GM06990 (cell line): ENCODE data around the gene MON1B.
A peak's percentile ranks its signal among the peaks of the same experiment; 100 is the strongest.

Experiments used
- DNase-seq: peaks from one replicate; pipeline ENCODE4 v3.0.0-alpha.2; 2011; ENCODE audit not compliant: insufficient read length; ENCODE audit errors: extremely low read depth
- H3K27me3 ChIP-seq: replicated peaks from 2 replicates; pipeline ENCODE4 v1.6.0; 2011; ENCODE audit warnings: low read length; ENCODE audit not compliant: control insufficient read depth, insufficient read depth
- H3K36me3 ChIP-seq: 2 replicates; pipeline ENCODE4 v1.5.1; 2011; ENCODE audit warnings: low read length; ENCODE audit not compliant: control insufficient read depth, insufficient read depth
- H3K4me3 ChIP-seq: replicated peaks from 2 replicates; pipeline ENCODE4 v1.5.1; 2011; ENCODE audit warnings: low read depth, mild to moderate bottlenecking, control low read depth, low read length
- TF ChIP-seq, protein P1 (sequence below): IDR thresholded peaks from 2 replicates; pipeline ENCODE4 v1.5.1; 2011; ENCODE audit warnings: low read length, control low read depth, mild to moderate bottlenecking, inconsistent platforms; ENCODE audit not compliant: insufficient read depth, poor library complexity, severe bottlenecking

Gene MON1B

DNA sequence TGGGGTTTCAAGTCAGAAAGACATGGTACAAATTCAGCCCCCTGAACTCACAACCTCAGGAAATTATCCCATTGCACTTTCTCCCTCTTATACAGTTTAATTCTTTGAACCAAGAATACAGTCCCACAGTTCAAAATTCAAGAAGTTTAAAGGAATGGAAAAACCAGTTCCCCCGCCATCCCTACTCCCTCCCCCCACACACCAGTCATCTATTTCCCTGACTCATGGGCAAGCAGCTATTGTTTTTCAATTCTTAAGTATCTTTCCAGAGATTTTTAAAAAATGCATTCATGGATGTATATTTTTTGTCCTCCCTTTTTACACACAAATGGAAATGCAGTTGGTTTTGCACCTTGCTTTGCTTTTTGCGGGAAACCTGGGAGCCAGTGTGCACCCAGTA is 15.5 kb downstream of the MON1B start:
- no peaks in the 10 kb centered on the region for H3K36me3 ChIP-seq
- DNase-seq, result no peak
- H3K4me3 ChIP-seq, result no peak overlapping the region
- no peaks in the 10 kb centered on the region for H3K27me3 ChIP-seq
- TF ChIP-seq, protein P1, sequence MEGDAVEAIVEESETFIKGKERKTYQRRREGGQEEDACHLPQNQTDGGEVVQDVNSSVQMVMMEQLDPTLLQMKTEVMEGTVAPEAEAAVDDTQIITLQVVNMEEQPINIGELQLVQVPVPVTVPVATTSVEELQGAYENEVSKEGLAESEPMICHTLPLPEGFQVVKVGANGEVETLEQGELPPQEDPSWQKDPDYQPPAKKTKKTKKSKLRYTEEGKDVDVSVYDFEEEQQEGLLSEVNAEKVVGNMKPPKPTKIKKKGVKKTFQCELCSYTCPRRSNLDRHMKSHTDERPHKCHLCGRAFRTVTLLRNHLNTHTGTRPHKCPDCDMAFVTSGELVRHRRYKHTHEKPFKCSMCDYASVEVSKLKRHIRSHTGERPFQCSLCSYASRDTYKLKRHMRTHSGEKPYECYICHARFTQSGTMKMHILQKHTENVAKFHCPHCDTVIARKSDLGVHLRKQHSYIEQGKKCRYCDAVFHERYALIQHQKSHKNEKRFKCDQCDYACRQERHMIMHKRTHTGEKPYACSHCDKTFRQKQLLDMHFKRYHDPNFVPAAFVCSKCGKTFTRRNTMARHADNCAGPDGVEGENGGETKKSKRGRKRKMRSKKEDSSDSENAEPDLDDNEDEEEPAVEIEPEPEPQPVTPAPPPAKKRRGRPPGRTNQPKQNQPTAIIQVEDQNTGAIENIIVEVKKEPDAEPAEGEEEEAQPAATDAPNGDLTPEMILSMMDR, result no peak

DNA sequence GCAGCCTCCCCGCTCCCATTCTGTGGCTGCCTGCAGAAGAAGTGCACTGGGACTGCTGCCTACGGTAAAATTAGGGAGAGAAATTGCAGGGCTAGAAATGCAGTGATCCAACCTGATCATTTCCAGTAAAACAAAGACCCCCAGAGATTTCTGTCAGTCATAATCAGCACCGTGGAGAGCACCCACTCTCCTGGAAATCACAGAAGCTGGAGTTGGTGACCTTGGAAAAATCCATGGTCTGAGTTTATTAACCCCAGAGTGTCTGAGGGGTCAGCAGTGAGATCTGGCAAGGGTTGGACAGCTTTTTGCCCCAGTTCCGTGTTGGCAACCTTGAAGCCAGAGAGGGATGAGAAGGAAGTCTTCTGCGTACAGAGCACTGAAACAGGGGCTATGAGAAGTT is 16.0 kb downstream of the MON1B start:
- H3K36me3 ChIP-seq, result no peaks in the 10 kb centered on the region
- H3K4me3 ChIP-seq, result no peak overlapping the region
- no peaks in the 10 kb centered on the region for H3K27me3 ChIP-seq
- TF ChIP-seq, protein P1, result no peak
- no peak for DNase-seq

DNA sequence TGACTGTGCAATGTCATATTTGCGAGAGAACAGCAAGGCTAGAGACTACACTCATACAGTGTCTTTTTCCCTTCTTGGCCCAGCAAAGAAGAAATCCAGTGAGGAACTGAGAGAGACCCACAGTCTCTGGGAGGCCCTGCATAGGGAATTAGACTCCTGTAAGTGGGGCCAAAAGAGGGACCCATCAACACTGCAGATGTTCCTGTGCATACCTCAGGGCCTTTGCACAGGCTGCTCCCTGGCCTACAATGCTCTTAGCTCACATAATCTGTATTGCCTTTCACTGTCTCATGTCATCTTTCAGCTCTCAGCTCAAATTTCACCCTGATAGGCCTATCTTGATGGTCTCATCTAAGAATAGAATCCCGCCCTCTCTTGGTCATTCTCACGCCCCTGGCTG is 17.4 kb downstream of the MON1B start:
- Histone ChIP-seq H3K36me3 (no peaks in the 10 kb centered on the region), H3K4me3 (no peak overlapping the region), H3K27me3 (no peaks in the 10 kb centered on the region)
- no peak for DNase-seq
- TF ChIP-seq, protein P1, result no peak

DNA sequence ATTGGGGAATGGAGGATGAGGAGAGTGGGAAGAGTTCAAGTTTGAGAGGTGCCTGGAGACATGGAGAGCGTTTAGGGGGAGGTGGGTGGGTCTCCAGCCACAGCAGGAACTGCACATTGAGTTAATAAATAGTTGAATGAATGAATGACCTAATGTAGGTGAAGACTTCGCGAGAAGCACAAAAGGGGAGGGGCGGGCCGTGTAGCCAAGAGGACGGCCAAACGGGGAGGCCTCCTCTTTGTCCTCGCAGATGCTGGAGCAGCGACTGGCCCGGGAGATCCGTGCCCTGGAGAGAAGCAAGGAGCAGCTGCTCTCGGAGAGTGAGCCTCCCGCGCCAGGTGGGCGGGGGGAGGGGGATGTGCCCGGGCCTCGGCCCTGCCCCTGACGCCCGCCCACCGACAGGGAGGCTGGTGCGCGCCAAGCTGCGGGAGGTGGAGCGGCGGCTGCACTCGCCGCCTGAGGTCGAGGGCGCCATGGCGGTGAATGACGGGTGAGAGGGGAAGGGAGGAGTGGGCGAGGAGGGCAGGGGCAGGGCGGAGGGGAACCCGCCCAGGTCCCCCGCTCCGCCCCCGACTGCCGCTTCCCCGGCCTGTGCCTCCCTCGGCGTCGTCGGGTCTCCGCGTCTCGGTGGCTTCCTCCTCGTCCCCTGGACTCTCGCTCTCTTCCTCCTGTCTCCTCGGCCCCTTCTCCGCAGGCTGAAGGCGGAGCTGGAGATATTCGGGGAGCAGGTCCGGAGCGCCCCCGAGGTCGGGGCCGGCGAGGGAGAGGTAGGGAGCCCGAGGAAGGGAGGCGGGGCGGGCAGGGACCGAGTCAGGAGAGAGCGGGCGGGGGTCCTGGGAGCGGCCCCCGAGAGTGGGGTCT is 21.1 kb downstream of the MON1B start:
- H3K4me3 ChIP-seq, result peak overlapping the region; percentile 59
- TF ChIP-seq, protein P1, result no peak
- no peaks in the 10 kb centered on the region for H3K27me3 ChIP-seq
- peak; percentile 76 for DNase-seq
- H3K36me3 ChIP-seq, result no peaks in the 10 kb centered on the region

DNA sequence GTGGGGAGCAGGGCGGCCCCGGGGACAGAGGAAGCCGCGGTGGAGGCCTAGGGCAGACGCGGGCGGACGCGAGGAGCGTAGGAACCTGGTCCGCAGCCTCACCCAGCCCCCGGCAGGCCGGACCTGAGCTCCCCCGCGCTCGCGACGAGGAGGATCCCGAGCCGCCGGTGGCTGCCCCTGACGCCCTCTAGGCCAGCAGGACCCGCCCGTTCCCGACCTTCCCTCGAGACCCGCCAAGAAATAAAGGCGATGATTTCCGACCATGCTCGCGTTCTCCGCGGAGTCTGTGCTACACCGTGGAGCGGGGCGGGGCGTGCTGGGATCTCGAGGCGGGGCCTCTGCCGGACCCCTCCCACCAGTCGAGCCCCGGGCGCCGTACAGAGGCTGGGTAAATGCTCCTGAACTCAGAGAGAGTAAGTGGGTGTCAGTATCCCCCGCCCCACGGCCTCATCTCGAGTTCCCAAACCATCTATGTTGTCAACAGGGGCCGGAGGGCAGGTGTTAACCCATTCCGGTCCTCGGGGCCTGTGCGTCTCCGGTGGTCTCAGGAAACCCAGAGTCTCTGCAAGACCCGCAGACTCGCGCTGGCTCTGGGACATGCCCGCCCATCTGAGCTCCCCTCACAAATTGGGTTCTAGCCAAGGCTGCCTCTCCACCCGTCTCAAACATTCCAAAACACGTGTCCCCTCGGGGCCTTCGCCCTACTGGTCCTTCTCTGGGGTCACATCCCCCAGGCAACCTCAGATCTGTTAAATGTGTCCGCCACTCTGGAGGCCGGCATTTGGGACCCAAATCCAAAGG is 22.0 kb downstream of the MON1B start:
- H3K4me3 ChIP-seq, result peak overlapping the region; percentile 59
- TF ChIP-seq, protein P1, result no peak
- no peaks in the 10 kb centered on the region for H3K36me3 ChIP-seq
- H3K27me3 ChIP-seq, result no peaks in the 10 kb centered on the region
- DNase-seq, result peak; percentile 59
